PFSK-1 (cell line): Measurements from ENCODE around the gene PRDM15.

Source experiments
- FOXP2 ChIP-seq: optimal IDR thresholded peaks from 2 replicates; pipeline ENCODE3; 2011; ENCODE audit warnings: borderline replicate concordance, control low read depth, inconsistent platforms; ENCODE audit not compliant: insufficient read depth; ENCODE audit errors: extremely low read length, extremely low read depth
- POLR2AphosphoS5 ChIP-seq: IDR thresholded peaks from 2 replicates; pipeline ENCODE4 v1.6.1; 2012; ENCODE audit warnings: low read depth, mild to moderate bottlenecking, control low read depth, low read length, moderate library complexity
- SIN3A ChIP-seq: IDR thresholded peaks from 2 replicates; pipeline ENCODE4 v1.6.1; 2012; ENCODE audit warnings: mild to moderate bottlenecking, low read length, moderate library complexity, borderline replicate concordance; ENCODE audit not compliant: insufficient read depth
- TAF1 ChIP-seq: IDR thresholded peaks from 2 replicates; pipeline ENCODE4 v1.6.1; 2012; ENCODE audit warnings: low read length, control low read depth, borderline replicate concordance; ENCODE audit not compliant: insufficient read depth
- TF ChIP-seq, protein P1 (sequence below), 2 experiments: IDR thresholded peaks; 2 replicates each; pipeline versions ENCODE4 v1.6.1 to v1.8.0; 2011 to 2012; ENCODE audit warnings: low read depth in 2 of 2, low read length in 2 of 2, control low read depth in 1 of 2, inconsistent platforms in 1 of 2, mild to moderate bottlenecking in 1 of 2, moderate library complexity in 1 of 2; ENCODE audit not compliant: insufficient read depth in 1 of 2

Gene PRDM15

DNA sequence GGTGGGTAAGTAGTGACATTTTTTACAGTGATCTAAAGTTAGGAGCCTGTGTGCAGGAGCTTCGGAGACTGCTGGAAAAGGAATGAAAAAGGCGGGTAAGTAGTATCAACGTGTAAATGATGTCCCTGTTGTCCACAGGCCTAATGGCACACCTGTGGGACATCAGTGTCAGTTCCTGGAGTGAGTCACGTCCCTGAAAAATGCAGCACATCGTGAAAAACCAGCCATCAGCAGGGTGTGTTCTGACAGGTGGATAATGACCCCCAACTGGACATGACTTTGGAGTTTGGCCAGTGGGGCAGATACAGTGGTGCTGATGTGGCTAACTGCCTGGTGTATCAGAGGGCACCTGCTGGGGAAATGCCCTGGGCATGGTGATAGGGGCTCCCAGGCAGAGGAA is 12.0 kb upstream of the PRDM15 start:
- TF ChIP-seq FOXP2 (no peak), TAF1 (no peak), SIN3A (no peak), POLR2AphosphoS5 (no peak)
- TF ChIP-seq, protein P1, sequence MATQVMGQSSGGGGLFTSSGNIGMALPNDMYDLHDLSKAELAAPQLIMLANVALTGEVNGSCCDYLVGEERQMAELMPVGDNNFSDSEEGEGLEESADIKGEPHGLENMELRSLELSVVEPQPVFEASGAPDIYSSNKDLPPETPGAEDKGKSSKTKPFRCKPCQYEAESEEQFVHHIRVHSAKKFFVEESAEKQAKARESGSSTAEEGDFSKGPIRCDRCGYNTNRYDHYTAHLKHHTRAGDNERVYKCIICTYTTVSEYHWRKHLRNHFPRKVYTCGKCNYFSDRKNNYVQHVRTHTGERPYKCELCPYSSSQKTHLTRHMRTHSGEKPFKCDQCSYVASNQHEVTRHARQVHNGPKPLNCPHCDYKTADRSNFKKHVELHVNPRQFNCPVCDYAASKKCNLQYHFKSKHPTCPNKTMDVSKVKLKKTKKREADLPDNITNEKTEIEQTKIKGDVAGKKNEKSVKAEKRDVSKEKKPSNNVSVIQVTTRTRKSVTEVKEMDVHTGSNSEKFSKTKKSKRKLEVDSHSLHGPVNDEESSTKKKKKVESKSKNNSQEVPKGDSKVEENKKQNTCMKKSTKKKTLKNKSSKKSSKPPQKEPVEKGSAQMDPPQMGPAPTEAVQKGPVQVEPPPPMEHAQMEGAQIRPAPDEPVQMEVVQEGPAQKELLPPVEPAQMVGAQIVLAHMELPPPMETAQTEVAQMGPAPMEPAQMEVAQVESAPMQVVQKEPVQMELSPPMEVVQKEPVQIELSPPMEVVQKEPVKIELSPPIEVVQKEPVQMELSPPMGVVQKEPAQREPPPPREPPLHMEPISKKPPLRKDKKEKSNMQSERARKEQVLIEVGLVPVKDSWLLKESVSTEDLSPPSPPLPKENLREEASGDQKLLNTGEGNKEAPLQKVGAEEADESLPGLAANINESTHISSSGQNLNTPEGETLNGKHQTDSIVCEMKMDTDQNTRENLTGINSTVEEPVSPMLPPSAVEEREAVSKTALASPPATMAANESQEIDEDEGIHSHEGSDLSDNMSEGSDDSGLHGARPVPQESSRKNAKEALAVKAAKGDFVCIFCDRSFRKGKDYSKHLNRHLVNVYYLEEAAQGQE (IDR thresholded peaks at IDR 0.05; ENCODE audit: insufficient read depth in 1 of 2, low read depth in 2 of 2, low read length in 2 of 2), result no peak

DNA sequence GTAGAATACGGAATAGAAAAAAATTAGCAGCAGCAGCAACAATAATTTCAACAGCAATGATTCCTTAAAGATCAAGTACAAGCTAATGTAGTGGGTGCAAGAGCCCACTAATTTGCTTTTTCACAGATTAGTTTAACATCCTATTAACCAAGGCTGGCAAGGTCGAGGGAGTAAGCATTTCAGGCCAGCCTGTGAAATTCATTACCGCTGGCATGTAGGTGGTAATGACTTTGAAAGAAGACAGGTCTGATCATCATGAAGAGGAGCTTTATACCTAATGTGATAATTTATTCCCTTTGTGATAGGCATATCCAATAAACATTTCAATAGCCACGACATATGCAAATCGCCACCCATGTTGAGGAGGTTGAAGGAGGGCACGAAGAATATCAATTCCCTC is 11.2 kb upstream of the PRDM15 start:
- TF ChIP-seq TAF1 (no peak), SIN3A (no peak), POLR2AphosphoS5 (no peak)

DNA sequence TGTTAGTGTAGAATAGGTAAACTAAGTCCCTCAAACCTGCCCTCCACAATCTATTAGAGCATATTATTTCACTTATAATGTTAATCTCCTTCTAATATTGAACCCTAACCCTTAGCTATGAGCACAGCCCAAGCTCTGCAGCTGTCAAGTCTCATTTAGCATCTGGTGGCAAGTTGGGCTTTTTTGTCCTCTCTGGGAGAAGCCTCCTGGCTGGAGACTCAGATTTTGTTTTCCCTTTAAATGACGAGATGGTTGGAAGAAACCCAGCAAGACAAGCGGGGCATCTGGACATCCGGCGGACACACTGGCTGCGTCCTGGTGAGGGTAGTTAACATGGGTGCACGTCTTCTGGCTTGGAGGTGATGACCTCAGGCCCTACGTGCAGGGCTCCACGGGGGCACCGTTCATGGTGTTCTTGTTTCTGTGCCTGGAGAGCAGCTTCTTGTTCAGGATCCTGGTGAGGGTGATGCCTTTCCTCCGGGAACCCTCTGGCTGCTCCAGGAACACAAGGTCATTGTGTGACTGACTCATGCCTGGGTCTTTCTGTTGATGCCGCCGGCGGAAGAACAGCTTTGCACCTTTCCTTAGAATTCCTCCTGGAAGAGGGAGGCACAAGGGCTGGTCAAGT is 9.7 kb upstream of the PRDM15 start:
- TF ChIP-seq SIN3A, result no peak
- no peak for TF ChIP-seq FOXP2
- TF ChIP-seq TAF1, result no peak
- TF ChIP-seq, protein P1 (IDR thresholded peaks at IDR 0.05; ENCODE audit: insufficient read depth in 1 of 2, low read depth in 2 of 2, low read length in 2 of 2), result no peak
- no peak for TF ChIP-seq POLR2AphosphoS5

DNA sequence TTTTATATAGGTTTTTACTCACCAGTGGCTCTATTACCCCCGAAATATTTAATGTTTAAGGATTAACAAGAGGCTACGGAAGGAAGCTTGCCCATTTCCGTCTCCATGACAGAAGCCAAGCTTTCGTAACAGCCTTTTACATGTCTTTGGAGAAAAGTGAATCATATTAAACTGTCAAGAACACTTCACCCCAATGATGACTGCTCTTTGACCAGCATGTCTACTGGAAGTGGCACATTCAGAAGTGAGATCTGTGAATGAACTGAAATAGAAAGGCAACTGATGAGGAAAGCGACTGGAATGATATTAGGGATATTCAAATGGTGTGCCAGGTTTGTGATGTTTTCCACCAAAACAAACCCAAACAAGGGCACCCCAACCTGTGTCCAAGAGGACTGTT is 8.5 kb upstream of the PRDM15 start:
- TF ChIP-seq, protein P1 (IDR thresholded peaks at IDR 0.05; ENCODE audit: insufficient read depth in 1 of 2, low read depth in 2 of 2, low read length in 2 of 2), result no peak
- TF ChIP-seq SIN3A (no peak), TAF1 (no peak), FOXP2 (no peak), POLR2AphosphoS5 (no peak)

DNA sequence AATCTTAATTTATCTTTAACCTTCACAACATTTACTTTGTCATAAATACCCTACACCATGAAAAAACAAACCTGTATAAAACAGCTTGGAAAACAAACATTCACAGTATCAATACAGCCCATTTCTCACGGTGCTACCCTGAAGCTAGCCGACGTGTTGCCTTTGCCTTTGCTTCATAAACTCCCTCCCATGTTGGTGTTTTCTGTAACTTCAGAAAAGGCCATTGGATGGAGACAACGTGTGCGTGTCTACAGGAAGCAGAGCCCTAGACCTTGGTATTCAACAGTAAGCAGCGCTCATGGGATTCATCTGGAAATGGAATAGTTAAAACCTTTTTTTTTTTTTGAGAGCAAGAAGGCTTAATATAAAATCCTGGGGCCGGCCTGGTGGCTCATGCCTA is 7.2 kb upstream of the PRDM15 start:
- TF ChIP-seq TAF1 (no peak), FOXP2 (no peak), SIN3A (no peak), POLR2AphosphoS5 (no peak)
- TF ChIP-seq, protein P1 (IDR thresholded peaks at IDR 0.05; ENCODE audit: insufficient read depth in 1 of 2, low read depth in 2 of 2, low read length in 2 of 2), result no peak
